Neuron (in vitro differentiated cells): ENCODE results near the gene POLR2E.

Source experiments
- H2AFZ ChIP-seq: one replicate; pipeline ENCODE4 v1.6.1; 2013; ENCODE audit warnings: low read depth, mild to moderate bottlenecking, inconsistent platforms, low read length, moderate library complexity
- H3K27me3 ChIP-seq: one replicate; pipeline ENCODE4 v1.6.1; 2013; ENCODE audit warnings: low read length; ENCODE audit not compliant: insufficient read depth
- H3K36me3 ChIP-seq: one replicate; pipeline ENCODE4 v1.6.1; 2013; ENCODE audit warnings: low read length; ENCODE audit not compliant: insufficient read depth
- H3K4me1 ChIP-seq: one replicate; pipeline ENCODE4 v1.6.1; 2013; ENCODE audit warnings: low read length; ENCODE audit not compliant: insufficient read depth
- H3K4me3 ChIP-seq: 2 replicates; pipeline ENCODE4 v1.5.1; 2013; ENCODE audit warnings: mild to moderate bottlenecking, low read length, moderate library complexity
- H3K9me3 ChIP-seq: one replicate; pipeline ENCODE4 v1.6.1; 2013; ENCODE audit warnings: low read length

POLR2E gene

DNA sequence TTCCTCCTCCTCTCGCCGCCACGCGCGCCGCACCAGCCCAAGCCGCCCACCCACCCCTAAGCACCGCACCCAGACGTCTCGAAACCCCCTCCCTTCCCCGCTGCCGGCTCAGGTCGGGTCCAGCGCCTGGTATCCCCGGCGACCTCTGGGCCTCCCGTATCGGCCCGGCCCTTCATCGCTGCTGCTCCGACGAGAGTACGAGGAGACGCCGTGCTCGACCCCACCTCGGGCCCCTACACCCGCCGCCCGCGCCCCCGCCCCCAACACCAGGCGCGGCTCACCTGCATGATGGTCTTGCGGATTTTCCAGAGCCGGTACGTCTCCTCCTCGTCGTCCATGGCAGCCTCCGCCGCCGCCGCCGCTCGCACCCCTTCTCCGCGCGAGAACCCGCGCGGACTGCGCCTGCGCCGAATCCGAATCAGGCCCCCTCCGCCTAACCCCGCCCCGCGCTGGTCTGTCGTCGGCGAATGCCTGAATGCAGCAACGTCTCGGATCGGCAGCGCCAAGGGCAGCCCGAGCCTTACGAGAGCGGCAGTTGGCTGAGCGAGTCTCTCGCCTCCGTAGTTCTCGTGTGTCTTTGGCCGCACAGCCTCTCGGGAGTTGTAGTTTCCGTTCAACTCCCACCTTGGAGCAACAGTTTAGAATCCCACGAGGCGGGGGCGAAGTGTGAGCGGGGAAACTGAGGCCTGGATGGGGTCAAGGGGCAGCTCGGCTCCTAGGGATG, at the start of gene POLR2E:
Gene POLR2E (minus strand): TSS at position 398 of the 724 bp plus-strand sequence. CDS start 60 bp downstream, at position 338.
- H3K27me3 ChIP-seq: no peaks in the 10 kb centered on the region
- H2AFZ ChIP-seq: peak within 1 kb of the TSS; percentile 38
- H3K4me1 ChIP-seq: peaks cover 19% of the 10 kb centered on the region
- peak within 1 kb of the TSS; percentile 100 for H3K4me3 ChIP-seq
- H3K9me3 ChIP-seq: no peaks in the 10 kb centered on the region
- H3K36me3 ChIP-seq: peaks cover 15% of the 10 kb centered on the region

DNA sequence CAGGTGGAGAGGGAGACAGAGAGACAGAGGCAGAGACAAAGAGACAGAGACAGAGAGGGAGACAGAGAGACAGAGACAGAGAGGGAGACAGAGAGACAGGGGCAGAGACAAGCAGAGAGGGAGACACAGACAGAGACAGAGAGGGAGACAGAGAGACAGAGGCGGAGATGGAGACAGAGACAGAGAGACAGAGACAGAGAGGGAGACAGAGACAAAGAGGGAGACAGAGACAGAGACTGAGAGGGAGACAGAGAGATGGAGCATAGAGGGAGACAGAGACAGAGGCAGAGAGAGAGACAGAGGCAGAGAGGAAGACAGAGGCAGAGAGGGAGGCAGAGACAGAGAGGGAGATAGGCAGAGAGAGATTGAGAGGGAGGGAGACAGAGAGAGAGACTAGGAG, 49.6 kb upstream of the POLR2E start:
- Histone ChIP-seq H3K27me3 (no peaks in the 10 kb centered on the region), H3K4me3 (no peak overlapping the region), H2AFZ (no peak overlapping the region), H3K4me1 (no peaks in the 10 kb centered on the region), H3K9me3 (peaks cover 5% of the 10 kb centered on the region), H3K36me3 (peaks cover 14% of the 10 kb centered on the region)

DNA sequence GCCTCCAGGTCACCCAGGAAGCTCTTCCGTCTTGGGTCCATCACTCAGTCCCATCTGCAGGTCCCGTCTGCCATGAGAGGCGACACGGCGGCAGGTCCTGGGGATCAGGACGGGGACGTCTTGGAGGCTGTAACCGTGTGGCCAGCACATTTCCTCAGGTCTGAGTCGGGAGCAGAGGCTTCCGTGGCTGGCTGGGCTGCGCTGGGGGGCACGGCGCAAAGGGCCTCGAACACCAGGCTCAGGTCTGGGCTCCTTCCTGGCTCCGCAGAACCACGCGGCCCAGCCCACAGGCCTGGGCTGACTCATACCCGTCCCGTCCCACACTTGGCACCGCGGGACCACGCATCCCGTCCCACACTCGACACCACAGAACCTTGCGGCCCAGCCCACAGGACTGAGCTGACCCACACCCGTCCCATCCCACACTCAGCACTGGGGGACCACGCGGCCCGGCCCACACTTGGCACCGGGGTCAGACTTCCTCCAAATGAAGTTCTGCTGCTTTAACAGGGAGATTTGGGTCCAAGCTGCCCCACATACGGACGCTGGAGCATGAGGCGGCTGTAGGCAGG, 48.7 kb upstream of the POLR2E start:
- Histone ChIP-seq H3K27me3 (no peaks in the 10 kb centered on the region), H3K36me3 (peaks cover 14% of the 10 kb centered on the region), H2AFZ (no peak overlapping the region), H3K4me3 (no peak overlapping the region), H3K9me3 (peaks cover 5% of the 10 kb centered on the region), H3K4me1 (no peaks in the 10 kb centered on the region)

DNA sequence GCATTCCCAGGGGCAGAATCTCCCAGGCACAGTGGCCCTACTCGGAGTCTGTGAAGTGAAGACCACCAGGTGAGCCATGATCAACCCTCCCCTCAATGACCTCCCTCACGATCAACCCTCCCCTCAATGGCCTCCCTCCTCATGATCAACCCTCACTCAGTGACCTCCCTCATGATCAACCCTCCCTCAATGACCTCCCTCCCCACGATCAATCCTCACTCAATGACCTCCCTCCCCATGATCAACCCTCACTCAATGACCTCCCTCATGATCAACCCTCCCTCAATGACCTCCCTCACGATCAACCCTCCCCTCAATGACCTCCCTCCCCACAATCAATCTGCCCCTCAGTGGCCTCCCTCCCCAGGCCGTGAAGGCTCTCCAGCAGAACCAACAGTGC, 46.8 kb upstream of the POLR2E start:
- Histone ChIP-seq H3K9me3 (peaks cover 5% of the 10 kb centered on the region), H2AFZ (no peak overlapping the region), H3K36me3 (peaks cover 10% of the 10 kb centered on the region), H3K4me3 (no peak overlapping the region), H3K27me3 (no peaks in the 10 kb centered on the region), H3K4me1 (no peaks in the 10 kb centered on the region)

DNA sequence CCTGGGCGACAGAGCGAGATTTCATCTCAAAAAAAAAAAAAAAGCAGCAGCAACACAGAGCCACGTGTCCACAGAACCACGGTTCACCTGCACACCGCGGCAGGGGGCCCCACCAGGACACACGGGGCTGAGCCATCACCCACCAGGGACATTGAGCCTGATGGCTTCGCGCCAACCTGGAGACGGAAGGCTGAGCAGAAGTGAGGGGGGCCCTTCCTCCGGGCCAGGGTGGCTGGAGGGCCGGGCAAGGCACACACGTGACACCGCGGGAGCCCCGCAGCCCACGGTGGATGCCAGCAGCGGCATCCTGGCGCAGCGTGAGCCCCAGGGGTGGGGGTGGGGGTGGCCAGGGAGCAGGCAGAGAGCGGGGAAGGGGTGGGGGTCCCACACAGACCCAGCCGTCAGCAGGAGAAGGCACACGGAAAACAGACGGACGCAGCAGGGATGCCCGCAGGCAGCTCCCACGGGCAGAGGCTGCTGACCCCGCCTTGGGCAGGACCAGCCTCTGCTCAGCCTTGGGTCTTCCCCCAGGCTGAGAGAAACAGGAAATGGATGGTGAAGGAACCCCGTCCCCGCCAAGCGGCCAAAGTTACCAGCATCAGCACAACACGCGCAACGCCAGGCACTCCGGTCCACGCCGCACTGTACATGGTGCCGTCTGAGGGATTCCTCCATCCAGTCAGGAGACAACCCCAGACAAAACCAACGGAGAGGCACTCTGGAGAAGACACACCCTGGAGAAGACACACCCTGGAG, 45.3 kb upstream of the POLR2E start:
- Histone ChIP-seq H3K9me3 (peaks cover 5% of the 10 kb centered on the region), H3K27me3 (no peaks in the 10 kb centered on the region), H3K4me1 (no peaks in the 10 kb centered on the region), H2AFZ (no peak overlapping the region), H3K36me3 (peaks cover 8% of the 10 kb centered on the region), H3K4me3 (no peak overlapping the region)

DNA sequence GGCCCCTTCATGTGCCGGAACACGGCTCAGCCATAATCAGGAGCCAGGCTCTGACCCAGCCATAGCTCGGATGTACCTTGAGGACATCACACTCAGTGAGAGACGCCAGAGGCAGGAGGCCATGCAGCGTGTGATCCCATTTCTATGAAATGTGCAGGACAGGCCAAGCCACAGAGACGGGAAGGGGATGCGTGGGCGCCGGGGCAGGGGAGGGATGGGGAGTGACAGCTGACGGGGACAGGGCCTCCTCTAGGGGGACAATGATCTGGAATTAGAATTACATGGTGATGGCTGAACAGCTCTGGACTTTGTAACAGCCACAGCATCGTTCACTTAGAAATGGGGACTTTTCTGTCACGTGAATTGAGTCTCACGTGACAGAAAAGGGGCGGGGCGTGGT, 44.0 kb upstream of the POLR2E start:
- H3K36me3 ChIP-seq: peaks cover 6% of the 10 kb centered on the region
- H3K4me1 ChIP-seq: no peaks in the 10 kb centered on the region
- no peak overlapping the region for H2AFZ ChIP-seq
- peaks cover 5% of the 10 kb centered on the region for H3K9me3 ChIP-seq
- no peaks in the 10 kb centered on the region for H3K27me3 ChIP-seq
- no peak overlapping the region for H3K4me3 ChIP-seq

DNA sequence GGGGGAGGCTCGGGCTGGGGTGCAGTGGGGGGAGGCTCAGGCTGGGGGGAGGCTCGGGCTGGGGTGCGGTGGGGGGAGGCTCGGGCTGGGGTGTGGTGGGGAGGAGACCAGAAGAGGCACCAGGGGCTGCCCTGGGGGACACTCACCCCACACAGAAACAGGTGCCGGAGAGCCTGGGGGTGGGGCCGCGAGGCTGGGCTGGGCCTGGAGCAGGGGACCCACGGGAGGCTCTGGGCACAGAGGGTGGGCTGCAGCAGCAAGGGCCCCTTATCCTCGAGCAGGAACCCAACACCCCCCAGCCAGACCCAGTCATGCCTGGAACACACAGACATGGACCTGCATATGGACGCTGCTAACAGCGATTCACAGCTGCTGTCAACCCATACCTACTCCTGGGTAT, 42.9 kb upstream of the POLR2E start:
- Histone ChIP-seq H3K4me1 (no peaks in the 10 kb centered on the region), H2AFZ (no peak overlapping the region), H3K4me3 (no peak overlapping the region), H3K27me3 (no peaks in the 10 kb centered on the region), H3K9me3 (peaks cover 5% of the 10 kb centered on the region), H3K36me3 (no peaks in the 10 kb centered on the region)

DNA sequence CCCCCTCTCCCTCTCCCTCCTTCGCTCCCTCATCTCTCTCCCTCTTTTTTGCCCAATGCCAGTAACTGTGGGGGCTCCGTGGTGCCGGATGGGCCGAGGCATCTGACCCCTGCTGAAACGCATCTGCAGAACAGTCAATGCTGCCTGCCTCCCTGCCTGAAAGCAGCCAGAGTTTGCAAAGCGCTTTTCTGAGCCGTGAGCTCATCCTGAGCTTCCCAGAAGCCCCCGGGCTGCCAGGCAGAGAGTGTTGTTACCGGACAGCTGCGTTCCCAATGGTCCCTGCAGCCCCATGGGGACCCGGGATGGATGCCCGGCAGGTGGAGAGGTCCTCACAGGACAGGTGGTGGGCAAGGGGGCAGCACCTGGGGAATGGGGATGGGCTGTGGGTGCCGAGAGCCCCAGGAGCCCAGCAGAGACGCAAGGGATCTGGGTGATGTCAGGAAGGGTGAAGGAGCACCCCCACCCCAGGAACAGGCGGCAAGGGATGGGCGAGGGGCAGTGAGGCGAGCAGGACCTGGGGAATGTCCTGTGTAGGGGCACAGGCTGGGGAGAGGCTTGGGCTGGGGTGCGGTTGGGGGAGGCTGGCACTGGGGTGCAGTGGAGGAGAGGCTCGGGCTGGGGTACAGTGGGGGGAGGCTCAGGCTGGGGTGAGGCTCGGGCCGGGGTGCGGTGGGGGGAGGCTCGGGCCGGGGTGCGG, 41.6 kb upstream of the POLR2E start:
- H3K36me3 ChIP-seq: no peaks in the 10 kb centered on the region
- H3K4me1 ChIP-seq: peaks cover 12% of the 10 kb centered on the region
- no peak overlapping the region for H2AFZ ChIP-seq
- H3K27me3 ChIP-seq: no peaks in the 10 kb centered on the region
- H3K9me3 ChIP-seq: peaks cover 2% of the 10 kb centered on the region
- H3K4me3 ChIP-seq: no peak overlapping the region

DNA sequence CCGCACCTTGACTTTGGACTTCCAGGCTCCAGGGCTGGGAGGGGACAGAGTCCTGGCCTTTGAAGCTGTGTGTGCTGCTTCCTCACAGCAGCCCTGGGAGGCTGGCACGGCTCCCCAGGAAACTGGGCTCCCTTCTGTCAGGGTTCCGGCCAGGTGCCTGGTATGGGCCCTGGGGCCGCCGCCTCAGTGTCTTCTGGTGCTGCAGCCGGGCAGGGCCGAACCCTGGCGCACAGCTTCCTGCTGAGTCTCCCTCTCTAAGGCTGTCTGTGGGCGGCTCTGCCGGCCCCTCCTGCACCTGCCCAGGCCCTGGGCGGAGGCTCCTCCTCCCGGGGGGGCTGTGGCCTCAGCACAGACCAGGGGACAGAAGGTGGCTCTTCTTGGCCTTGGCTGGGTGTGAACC, 41.0 kb upstream of the POLR2E start:
- Histone ChIP-seq H3K27me3 (no peaks in the 10 kb centered on the region), H2AFZ (no peak overlapping the region), H3K4me3 (no peak overlapping the region), H3K9me3 (peaks cover 1% of the 10 kb centered on the region), H3K36me3 (no peaks in the 10 kb centered on the region), H3K4me1 (peaks cover 17% of the 10 kb centered on the region)

DNA sequence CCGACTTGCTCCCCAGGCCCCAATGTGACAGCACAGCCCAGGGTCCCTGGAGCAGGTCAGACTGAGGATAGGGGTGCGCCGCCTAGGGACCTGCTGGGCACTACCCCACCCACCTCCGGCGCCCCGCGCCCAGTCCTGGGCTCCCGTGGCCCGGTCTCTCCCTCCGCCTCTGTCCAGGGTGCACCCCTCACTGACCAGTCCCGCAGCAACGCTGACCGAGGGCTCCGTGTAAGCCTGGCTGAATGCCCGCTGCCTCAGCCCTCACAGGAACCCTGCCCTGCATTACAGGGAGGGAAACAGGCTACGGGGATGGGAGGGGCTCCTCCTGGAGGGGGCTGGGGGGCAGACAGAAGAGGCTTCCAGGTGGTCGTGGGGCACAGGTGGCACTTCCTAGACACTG, 40.3 kb upstream of the POLR2E start:
- H3K27me3 ChIP-seq: no peaks in the 10 kb centered on the region
- no peaks in the 10 kb centered on the region for H3K36me3 ChIP-seq
- no peak overlapping the region for H3K4me3 ChIP-seq
- H3K4me1 ChIP-seq: peaks cover 20% of the 10 kb centered on the region
- H3K9me3 ChIP-seq: no peaks in the 10 kb centered on the region
- H2AFZ ChIP-seq: no peak overlapping the region

DNA sequence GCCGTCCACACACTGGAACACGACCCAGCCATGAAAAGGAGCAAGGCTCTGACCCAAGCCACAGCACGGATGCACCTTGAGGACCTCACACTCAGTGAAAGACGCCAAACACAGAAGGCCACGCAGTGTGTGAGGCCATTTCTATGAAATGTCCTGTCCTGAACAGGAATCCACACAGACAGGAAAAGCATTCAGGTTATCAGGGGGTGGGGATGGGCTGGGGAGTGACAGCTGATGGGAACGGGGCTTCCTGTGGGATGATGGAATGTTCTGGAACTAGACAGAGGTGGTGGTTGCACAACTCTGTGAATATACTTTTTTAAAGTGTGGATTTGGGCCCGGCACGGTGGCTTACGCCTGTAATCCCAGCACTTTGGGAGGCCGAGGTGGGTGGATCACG, 39.3 kb upstream of the POLR2E start:
- peaks cover 20% of the 10 kb centered on the region for H3K4me1 ChIP-seq
- H3K27me3 ChIP-seq: no peaks in the 10 kb centered on the region
- no peaks in the 10 kb centered on the region for H3K9me3 ChIP-seq
- H3K36me3 ChIP-seq: no peaks in the 10 kb centered on the region
- H3K4me3 ChIP-seq: no peak overlapping the region
- H2AFZ ChIP-seq: no peak overlapping the region

DNA sequence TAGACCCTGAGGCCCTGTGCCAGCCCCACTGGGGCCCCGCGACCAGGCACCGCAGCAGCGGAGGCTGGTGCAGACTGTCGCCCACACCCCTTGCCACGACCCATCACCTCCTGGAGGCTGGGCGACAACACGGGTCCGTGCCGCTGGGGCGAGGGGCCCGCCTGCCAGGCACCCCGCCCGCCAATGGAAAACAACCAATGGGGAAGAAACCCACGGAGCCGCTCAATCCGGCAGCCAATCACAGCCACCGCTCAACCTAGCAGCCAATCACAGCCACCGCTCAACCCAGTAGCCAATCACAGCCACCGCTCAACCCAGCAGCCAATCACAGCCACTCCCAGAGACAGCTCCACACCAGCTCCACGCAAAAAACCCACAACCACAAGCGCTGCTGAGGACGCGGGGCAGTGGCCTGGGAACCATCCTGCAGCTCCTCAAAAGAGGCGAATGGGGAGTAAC, 38.3 kb upstream of the POLR2E start:
- no peak overlapping the region for H3K4me3 ChIP-seq
- no peaks in the 10 kb centered on the region for H3K9me3 ChIP-seq
- no peaks in the 10 kb centered on the region for H3K27me3 ChIP-seq
- no peaks in the 10 kb centered on the region for H3K36me3 ChIP-seq
- H3K4me1 ChIP-seq: peaks cover 20% of the 10 kb centered on the region
- H2AFZ ChIP-seq: no peak overlapping the region
